ENCODE results near the gene BMP4. TPM values are rescaled to one million over a fixed set of nuclear protein-coding genes. Genes with fewer than 3 reads are reported as not detected.

The BMP4 gene
- total and polyA plus RNA-seq, 2 experiments from 2014 or later, result 2.5 to 3.9 TPM

DNA sequence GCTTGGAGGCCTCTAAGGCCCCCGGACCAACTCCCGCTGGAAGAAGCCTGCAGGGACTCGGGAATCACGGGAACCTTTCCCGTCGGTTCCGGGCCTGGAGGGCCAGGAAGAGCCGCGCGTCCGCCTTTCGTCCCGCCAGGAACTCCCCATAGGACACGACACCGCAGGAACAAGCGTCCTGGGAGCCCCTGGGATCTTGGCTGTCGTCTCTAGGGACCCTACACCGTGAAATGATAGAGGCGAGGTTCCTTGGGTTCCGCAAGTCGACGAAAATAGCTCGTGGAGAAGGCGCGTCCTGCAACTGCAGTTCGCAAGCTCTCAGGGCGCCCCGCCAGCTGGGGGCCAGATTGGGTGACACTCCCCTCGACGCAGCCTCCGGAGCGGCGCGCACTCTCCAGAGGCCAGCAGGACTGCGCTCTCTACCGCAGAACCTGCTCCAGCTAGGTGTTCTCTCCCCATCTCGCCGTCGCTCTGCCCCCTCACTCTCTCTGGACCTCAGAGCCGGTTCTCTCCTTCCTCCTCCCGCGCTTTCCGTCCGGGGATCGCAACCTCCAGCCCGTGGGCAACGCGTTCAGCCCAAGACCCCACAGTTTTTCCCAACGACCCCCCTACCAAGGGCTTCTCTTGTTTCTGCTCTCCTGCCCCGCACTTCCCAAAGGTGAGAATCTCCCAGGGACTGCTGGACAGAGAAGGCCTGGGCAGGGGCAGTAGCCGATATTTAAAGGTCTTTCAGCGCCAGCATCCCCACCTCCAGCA lies 776 bp downstream of the BMP4 start (continued):
- TF ChIP-seq, protein P1, sequence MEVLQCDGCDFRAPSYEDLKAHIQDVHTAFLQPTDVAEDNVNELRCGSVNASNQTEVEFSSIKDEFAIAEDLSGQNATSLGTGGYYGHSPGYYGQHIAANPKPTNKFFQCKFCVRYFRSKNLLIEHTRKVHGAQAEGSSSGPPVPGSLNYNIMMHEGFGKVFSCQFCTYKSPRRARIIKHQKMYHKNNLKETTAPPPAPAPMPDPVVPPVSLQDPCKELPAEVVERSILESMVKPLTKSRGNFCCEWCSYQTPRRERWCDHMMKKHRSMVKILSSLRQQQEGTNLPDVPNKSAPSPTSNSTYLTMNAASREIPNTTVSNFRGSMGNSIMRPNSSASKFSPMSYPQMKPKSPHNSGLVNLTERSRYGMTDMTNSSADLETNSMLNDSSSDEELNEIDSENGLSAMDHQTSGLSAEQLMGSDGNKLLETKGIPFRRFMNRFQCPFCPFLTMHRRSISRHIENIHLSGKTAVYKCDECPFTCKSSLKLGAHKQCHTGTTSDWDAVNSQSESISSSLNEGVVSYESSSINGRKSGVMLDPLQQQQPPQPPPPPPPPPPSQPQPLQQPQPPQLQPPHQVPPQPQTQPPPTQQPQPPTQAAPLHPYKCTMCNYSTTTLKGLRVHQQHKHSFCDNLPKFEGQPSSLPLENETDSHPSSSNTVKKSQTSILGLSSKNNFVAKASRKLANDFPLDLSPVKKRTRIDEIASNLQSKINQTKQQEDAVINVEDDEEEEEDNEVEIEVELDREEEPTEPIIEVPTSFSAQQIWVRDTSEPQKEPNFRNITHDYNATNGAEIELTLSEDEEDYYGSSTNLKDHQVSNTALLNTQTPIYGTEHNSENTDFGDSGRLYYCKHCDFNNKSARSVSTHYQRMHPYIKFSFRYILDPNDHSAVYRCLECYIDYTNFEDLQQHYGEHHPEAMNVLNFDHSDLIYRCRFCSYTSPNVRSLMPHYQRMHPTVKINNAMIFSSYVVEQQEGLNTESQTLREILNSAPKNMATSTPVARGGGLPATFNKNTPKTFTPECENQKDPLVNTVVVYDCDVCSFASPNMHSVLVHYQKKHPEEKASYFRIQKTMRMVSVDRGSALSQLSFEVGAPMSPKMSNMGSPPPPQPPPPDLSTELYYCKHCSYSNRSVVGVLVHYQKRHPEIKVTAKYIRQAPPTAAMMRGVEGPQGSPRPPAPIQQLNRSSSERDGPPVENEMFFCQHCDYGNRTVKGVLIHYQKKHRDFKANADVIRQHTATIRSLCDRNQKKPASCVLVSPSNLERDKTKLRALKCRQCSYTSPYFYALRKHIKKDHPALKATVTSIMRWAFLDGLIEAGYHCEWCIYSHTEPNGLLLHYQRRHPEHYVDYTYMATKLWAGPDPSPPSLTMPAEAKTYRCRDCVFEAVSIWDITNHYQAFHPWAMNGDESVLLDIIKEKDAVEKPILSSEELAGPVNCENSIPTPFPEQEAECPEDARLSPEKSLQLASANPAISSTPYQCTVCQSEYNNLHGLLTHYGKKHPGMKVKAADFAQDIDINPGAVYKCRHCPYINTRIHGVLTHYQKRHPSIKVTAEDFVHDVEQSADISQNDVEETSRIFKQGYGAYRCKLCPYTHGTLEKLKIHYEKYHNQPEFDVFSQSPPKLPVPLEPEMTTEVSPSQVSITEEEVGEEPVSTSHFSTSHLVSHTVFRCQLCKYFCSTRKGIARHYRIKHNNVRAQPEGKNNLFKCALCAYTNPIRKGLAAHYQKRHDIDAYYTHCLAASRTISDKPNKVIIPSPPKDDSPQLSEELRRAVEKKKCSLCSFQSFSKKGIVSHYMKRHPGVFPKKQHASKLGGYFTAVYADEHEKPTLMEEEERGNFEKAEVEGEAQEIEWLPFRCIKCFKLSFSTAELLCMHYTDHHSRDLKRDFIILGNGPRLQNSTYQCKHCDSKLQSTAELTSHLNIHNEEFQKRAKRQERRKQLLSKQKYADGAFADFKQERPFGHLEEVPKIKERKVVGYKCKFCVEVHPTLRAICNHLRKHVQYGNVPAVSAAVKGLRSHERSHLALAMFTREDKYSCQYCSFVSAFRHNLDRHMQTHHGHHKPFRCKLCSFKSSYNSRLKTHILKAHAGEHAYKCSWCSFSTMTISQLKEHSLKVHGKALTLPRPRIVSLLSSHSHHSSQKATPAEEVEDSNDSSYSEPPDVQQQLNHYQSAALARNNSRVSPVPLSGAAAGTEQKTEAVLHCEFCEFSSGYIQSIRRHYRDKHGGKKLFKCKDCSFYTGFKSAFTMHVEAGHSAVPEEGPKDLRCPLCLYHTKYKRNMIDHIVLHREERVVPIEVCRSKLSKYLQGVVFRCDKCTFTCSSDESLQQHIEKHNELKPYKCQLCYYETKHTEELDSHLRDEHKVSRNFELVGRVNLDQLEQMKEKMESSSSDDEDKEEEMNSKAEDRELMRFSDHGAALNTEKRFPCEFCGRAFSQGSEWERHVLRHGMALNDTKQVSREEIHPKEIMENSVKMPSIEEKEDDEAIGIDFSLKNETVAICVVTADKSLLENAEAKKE (CRISPR knock-in tag; IDR thresholded peaks at IDR 0.05), result no peak
- TF ChIP-seq, protein P2, sequence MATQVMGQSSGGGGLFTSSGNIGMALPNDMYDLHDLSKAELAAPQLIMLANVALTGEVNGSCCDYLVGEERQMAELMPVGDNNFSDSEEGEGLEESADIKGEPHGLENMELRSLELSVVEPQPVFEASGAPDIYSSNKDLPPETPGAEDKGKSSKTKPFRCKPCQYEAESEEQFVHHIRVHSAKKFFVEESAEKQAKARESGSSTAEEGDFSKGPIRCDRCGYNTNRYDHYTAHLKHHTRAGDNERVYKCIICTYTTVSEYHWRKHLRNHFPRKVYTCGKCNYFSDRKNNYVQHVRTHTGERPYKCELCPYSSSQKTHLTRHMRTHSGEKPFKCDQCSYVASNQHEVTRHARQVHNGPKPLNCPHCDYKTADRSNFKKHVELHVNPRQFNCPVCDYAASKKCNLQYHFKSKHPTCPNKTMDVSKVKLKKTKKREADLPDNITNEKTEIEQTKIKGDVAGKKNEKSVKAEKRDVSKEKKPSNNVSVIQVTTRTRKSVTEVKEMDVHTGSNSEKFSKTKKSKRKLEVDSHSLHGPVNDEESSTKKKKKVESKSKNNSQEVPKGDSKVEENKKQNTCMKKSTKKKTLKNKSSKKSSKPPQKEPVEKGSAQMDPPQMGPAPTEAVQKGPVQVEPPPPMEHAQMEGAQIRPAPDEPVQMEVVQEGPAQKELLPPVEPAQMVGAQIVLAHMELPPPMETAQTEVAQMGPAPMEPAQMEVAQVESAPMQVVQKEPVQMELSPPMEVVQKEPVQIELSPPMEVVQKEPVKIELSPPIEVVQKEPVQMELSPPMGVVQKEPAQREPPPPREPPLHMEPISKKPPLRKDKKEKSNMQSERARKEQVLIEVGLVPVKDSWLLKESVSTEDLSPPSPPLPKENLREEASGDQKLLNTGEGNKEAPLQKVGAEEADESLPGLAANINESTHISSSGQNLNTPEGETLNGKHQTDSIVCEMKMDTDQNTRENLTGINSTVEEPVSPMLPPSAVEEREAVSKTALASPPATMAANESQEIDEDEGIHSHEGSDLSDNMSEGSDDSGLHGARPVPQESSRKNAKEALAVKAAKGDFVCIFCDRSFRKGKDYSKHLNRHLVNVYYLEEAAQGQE (IDR thresholded peaks at IDR 0.05; ENCODE audit: unreplicated experiment), result no peak

DNA sequence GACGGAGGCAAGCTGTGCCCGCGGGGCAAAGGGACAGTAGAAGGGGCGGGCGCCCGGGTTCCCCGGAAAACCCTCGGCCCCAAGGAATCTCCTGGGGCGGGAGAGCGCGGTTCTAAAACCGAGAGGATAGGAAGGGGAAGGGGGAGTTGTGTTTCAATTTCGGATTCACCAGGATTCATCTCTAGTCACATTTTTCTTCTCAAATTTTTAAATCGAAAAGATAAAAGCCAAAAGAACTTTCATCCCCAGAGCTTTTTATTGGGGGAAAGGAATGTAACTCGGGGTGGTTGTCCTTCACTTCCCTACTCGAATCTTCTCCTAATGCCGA lies 1.4 kb downstream of the BMP4 start:
- H4K20me1 ChIP-seq (replicated peaks; ENCODE audit: insufficient read depth), result no peaks in the 10 kb centered on the region; the same call in 1 of the 2 replicates
- H3K4me3 Mint-ChIP-seq, result peak overlapping the region; percentile 85
- peak overlapping the region; percentile 100 for H3K4me2 ChIP-seq
- peak overlapping the region; percentile 91 for H3K4me3 ChIP-seq
- no peak overlapping the region for H3K27ac Mint-ChIP-seq
- TF ChIP-seq EZH2 (IDR thresholded peaks at IDR 0.05; ENCODE audit: low read depth, unreplicated experiment) (peak; percentile 57), EZH2phosphoT487 (IDR thresholded peaks at IDR 0.05; ENCODE audit: unreplicated experiment) (no peak)
- ATAC-seq (no peak; the same call in 2 of the 3 replicates), DNase-seq (ENCODE audit: low spot score) (peak; percentile 60)
- peaks cover 3% of the 10 kb centered on the region; the same call in 1 of the 3 replicates for H3K36me3 Mint-ChIP-seq (ENCODE audit: low read depth)
- no peaks in the 10 kb centered on the region for H3K79me2 ChIP-seq (replicated peaks; ENCODE audit: insufficient read depth)
- peaks cover 29% of the 10 kb centered on the region for H3K4me1 ChIP-seq (ENCODE audit: insufficient read depth)
- peak overlapping the region; percentile 99 for H2AFZ ChIP-seq
- H3K4me1 Mint-ChIP-seq, result peaks cover 32% of the 10 kb centered on the region
- H3K27me3 ChIP-seq (ENCODE audit: insufficient read depth), result peaks cover 91% of the 10 kb centered on the region
- H3F3A ChIP-seq (replicated peaks; ENCODE audit: low read depth), result peaks cover 17% of the 10 kb centered on the region
- H3K27ac ChIP-seq (ENCODE audit: low read depth), result no peak overlapping the region
- H3K9me3 Mint-ChIP-seq, result peaks cover 9% of the 10 kb centered on the region; the same call in 1 of the 3 replicates
- H3K36me3 ChIP-seq (ENCODE audit: insufficient read depth), result no peaks in the 10 kb centered on the region
- 0 out of 2 replicates have a peak, but pooled peaks cover 4% of the 10 kb centered on the region for H3K9me2 ChIP-seq (ENCODE audit: insufficient read depth)
- H3K27me3 Mint-ChIP-seq (ENCODE audit: insufficient read depth, low read depth, poor library complexity), result peaks cover 75% of the 10 kb centered on the region
